ENCODE measurements around the gene TAF4.

TAF4 gene

DNA sequence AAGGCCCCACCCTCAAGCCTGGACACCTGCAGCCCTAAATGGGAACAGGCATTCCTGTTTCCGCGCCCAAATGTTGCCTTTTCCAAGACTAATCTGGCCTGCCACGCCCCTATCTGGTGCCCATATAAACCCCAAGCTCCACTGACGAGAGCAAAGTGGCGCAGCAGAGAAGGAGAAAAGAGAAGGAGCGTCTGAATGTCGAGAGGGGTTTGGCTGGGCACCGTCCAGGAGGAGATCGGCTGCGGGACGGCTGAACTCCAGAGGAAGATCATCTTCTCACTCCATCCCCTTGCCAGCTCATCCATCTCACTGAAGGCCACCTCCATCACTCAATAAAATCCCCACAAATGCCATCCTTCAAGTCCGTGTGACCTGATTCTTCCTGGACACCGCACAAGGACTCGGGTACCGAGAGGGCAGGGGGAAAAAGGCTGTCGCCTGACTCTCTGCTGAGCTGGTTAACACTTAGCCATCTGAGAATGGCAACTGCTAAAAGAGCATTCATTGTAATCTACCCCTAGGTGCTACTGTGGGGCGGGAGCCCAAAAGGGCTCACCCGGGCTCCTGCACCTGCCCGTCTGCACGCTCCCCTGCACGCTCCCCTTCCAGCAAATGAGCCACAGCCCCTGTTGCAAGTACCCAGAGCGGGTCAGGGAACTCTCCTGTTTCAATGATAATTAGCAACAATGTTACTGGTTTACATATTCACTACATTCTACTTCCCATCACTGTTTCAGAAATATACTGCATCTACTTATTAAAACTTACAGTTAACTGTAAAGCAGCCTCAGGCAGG, 23.5 kb downstream of the TAF4 start:
- no peak for DNase-seq

GRCh38 chr20:62040933-62041332, 24.7 kb downstream of the TAF4 start:
- no peak for DNase-seq

- DNase-seq: no peak
Measured at GRCh38 chr20:62040381-62040922, 25.2 kb downstream of the TAF4 start.

- DNase-seq: no peak
Measured at GRCh38 chr20:62039738-62040137, 25.9 kb downstream of the TAF4 start.

DNA sequence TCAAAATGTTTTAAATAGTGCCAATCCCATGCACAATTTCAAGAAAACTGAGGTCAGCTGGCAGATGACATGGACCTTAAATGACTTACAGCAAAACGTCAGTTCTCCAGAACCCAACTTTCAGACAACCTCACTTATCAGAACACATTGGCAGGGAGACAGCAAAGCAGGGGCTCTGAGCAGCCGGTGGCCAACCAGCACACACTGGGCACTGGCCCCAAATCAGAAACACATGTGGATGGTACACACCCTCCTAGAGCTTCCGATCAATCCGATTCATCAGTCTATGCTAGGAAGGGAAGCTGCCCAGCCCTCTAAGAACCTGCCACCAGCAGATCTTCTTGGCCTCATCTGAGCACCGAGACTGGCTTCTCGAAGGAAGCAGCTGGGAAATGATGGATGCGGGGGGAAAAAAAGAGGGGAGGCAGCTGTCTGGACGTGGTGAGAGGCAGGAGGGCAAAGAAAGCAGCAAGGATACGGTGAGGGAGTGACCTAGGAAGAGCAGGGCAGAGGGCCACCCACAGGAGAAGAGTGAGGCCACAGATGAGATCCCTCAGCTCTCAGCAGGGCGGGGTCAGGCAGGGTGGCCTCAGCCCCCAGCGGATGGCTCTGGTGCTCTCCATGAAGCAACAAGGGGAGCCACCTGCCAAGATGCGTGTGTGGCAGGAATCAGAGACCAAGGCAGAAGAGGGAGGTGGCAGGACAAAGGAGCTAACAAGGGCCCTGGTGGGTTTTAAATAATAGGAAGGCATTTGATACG, 32.9 kb downstream of the TAF4 start:
- DNase-seq: no peak

- no peak for DNase-seq
Measured at GRCh38 chr20:62031462-62032092, 34.1 kb downstream of the TAF4 start.

DNA sequence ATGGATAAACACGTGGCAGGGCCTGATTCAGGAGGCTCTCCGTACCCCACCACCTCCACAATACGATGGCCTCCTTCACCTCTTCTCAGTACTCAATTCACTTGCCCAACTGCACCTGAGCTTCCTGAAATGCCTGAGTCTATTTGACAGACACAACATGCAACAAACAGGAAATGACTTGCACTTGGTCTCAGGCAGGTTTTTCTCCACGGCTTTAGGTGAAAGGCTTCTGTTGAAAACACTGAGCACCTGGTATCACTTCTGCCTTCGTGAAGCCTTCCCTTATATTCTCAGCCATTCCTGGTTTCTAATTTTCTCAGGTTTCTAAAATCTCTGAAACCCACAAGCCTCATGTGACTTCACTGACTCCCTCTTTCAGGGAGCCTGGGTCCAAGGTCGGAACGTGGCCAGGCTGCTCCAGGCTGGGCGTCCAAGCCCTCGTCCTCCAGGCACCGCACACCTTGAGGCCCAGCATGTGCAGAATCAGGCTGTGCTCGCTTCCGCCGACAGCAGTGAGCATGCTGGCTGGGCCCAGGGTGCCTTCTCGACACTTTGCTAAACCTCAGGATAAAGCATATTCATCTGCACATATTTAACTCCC, 34.7 kb downstream of the TAF4 start:
- peak; percentile 42 for DNase-seq

GRCh38 chr20:62030357-62030756, 35.3 kb downstream of the TAF4 start:
- no peak for DNase-seq

- DNase-seq: no peak
Measured at GRCh38 chr20:62029949-62030348, 35.7 kb downstream of the TAF4 start.

DNA sequence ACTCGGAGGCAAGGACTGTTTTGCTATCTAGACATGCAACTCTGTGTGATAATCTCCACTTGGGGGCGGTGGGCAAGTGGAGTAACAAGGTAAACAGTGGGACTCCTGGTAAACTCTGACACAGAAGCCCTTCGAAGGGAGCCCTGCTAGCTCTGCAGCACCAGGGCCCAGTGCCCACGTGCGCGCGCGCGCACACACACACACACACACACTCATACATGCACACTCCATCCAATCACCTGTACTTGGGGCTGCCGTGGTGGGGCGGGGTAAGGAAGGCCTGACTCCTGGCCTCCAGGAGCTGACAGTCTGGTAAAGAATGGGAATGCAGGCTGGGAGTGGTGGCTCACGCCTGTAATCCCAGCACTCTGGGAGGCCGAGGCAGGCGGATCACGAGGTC, 36.4 kb downstream of the TAF4 start:
- DNase-seq: no peak

- DNase-seq: no peak
Measured at GRCh38 chr20:62028384-62028783, 37.3 kb downstream of the TAF4 start.

GRCh38 chr20:62027698-62028321, 37.9 kb downstream of the TAF4 start:
- DNase-seq: no peak

- no peak for DNase-seq
Measured at GRCh38 chr20:62027116-62027515, 38.6 kb downstream of the TAF4 start.

- DNase-seq: no peak
Measured at GRCh38 chr20:62026564-62026856, 39.2 kb downstream of the TAF4 start.

DNA sequence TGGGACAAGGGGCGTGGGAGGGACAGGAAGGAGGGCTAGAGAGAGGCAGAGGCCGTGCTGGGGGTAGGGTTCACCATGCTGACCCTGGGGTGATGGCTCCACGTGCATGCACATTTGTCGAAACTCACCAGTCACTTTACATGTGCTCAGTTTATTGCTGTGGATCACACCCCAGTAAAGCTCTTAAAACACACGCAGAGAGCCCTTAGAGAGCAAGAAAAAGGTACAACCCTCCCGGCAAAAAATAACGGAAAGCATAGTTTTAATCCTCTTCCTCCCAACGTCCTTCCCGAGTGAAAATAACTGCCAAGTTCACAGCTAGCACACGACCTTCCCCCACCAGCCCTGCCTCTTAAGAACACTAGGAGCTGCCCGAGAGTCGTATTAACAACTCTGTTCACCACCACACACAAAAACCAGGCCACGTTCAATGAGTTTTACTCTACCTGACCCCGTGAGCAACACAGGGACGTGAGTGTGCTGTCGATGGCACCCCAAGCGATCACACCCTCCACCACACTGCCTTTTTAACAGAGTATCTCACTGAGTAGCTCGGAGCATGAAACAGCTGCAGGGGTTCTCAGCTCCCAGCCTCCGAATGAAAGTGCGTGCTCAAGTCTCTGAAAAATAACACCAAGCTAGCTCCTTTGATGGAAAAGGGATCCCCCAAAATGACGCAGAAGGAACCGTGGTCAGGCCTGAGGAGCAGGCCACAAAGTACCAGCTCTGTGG, 39.7 kb downstream of the TAF4 start:
- peak; percentile 24 for DNase-seq

- no peak for DNase-seq
Measured at GRCh38 chr20:62025394-62025793, 40.3 kb downstream of the TAF4 start.

DNA sequence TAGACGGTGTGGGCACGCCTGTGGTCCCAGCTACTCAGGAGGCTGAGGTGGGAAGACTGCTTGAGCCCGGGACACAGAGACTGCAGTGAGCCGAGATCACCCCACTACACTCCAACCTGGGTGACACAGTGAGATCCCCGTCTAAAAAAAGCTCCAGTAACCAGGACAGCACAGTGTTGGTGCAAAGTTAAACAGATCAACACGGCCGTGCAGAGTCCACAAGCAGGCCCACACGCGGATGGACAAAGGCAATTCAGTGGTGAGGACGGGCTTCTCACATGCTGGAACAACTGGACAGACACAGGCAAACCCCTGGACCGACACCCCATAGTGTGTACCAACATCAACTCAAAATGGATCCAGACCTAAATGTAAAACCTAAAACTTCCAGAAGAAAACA, 41.7 kb downstream of the TAF4 start:
- DNase-seq: no peak

DNA sequence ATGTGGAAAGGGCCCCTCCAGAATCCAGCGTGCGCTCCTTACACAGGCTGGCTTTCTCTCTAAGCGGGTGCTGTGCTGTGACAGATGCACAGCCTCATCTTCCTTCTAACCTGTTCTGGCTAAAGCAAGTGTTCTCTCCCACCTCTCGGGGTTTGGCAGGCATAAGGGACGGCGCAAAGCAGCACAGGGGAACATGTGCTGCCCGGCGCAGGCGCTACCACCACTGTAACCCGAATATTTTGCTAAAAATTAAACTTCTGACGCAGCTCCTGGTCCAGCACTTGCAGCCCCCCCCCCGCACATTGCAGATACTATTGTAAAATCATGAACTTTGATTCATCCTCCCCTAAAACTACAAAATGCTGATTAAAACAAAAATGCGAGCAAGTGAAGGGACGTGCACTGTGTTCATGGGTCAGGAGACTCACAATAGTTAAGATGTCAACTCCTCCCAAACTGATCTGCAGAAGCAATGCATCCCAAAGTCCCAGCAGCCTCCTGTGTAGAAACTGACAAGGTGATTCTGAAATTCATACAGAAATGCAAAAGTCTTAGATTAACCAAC, 43.0 kb downstream of the TAF4 start:
- no peak for DNase-seq

GRCh38 chr20:62021793-62022385, 43.8 kb downstream of the TAF4 start:
- no peak for DNase-seq

GRCh38 chr20:62020935-62021701, 44.6 kb downstream of the TAF4 start:
- DNase-seq: no peak

Data from CD4-positive, alpha-beta T cell treated with Interleukin-10 for 1 hour (primary cell).